Caki2 (cell line): ENCODE results near the gene DFFB. TPM values are rescaled to one million over a fixed set of nuclear protein-coding genes. Genes with fewer than 3 reads are reported as not detected.
"Not testable (repeated sequence)": the region's sequence is repeated elsewhere in the genome, so short reads cannot be mapped to it uniquely, and the experiment has no call there.

ENCODE experiments used
- DNase-seq: peaks from one replicate; pipeline ENCODE4 v3.0.0-alpha.2; 2015; ENCODE audit warnings: low read depth
- in situ Hi-C: cut with HindIII; loops from 2 replicates; pipeline ENCODE4 v1.10.0; 2016; ENCODE audit warnings: low sequenced_read_pairs, low pct_unique_long_range_greater_than_20kb, mixed read lengths
- total RNA-seq: library from RNA; depleted of rRNA; stranded (reverse); fragments of >200 nt; shearing (Covaris generic); gene quantifications from 2 replicates; pipeline ENCODE4 v1.2.3, GENCODE V29; 2014; ENCODE audit warnings: low replicate concordance; rRNA removed

DFFB gene
- total RNA-seq, result 9.2 and 27.9 TPM in 2 replicates

- peak; percentile 97 for DNase-seq
Measured at GRCh38 chr1:3856923-3857790, at the start of gene DFFB, which contains the start of gene CEP104. DFFB (plus strand) TSS chr1:3857476; CDS start chr1:3857604, 128 bp downstream. CEP104 (minus strand) TSS chr1:3857211; CDS start chr1:3852407, 4,804 bp downstream.

GRCh38 chr1:3807769-3808168, 49.5 kb upstream of the DFFB start:
- in situ Hi-C loops, result no loop called here
- DNase-seq, result no peak

More at GRCh38 chr1:3856923-3857790, at the start of gene DFFB, which contains the start of gene CEP104:
- in situ Hi-C loops, result no loop called here

GRCh38 chr1:3809680-3810079, 47.6 kb upstream of the DFFB start:
- in situ Hi-C loops, result no loop called here

GRCh38 chr1:3810149-3810761, 47.0 kb upstream of the DFFB start:
- in situ Hi-C loops, DNase-seq: not testable (repeated sequence)

More at GRCh38 chr1:3809680-3810079, 47.6 kb upstream of the DFFB start:
- DNase-seq, result no peak

GRCh38 chr1:3811595-3811911, 45.7 kb upstream of the DFFB start:
- in situ Hi-C loops, result no loop called here
- no peak for DNase-seq

- in situ Hi-C loops, result no loop called here
- no peak for DNase-seq
Measured at GRCh38 chr1:3814065-3814464, 43.2 kb upstream of the DFFB start.

- no peak for DNase-seq
- in situ Hi-C loops, result no loop called here
Measured at GRCh38 chr1:3814771-3815561, 42.3 kb upstream of the DFFB start.

- in situ Hi-C loops, result no loop called here
- no peak for DNase-seq
Measured at GRCh38 chr1:3816331-3817137, 40.7 kb upstream of the DFFB start.

- in situ Hi-C loops, result no loop called here
- no peak for DNase-seq
Measured at GRCh38 chr1:3817138-3817740, 40.0 kb upstream of the DFFB start.

- in situ Hi-C loops, result no loop called here
- DNase-seq, result no peak
Measured at GRCh38 chr1:3817821-3818597, 39.3 kb upstream of the DFFB start.

- in situ Hi-C loops, result no loop called here
- no peak for DNase-seq
Measured at GRCh38 chr1:3819771-3820200, 37.5 kb upstream of the DFFB start.

GRCh38 chr1:3820316-3820715, 37.0 kb upstream of the DFFB start:
- in situ Hi-C loops, result no loop called here
- DNase-seq, result no peak

- peak; percentile 55 for DNase-seq
Measured at GRCh38 chr1:3821004-3821403, 36.3 kb upstream of the DFFB start.

GRCh38 chr1:3821447-3821846, 35.8 kb upstream of the DFFB start:
- in situ Hi-C loops, result no loop called here
- no peak for DNase-seq

More at GRCh38 chr1:3821004-3821403, 36.3 kb upstream of the DFFB start:
- in situ Hi-C loops, result no loop called here

- no peak for DNase-seq
- in situ Hi-C loops, result no loop called here
Measured at GRCh38 chr1:3821908-3822307, 35.4 kb upstream of the DFFB start.

GRCh38 chr1:3822421-3822820, 34.9 kb upstream of the DFFB start:
- peak; percentile 30 for DNase-seq
- in situ Hi-C loops, result no loop called here

- in situ Hi-C loops, result no loop called here
- DNase-seq, result no peak
Measured at GRCh38 chr1:3824650-3825049, 32.6 kb upstream of the DFFB start.
